Liver (tissue), 9 donors: ENCODE data around the gene GPR22. TPM values are rescaled to one million over a fixed set of nuclear protein-coding genes. Genes with fewer than 3 reads are reported as not detected.

Experiments
- DNase-seq: peaks from one replicate; pipeline ENCODE4 v3.0.0-alpha.2; 2017; ENCODE audit warnings: low spot score
- H3K27ac ChIP-seq, 2 donors: one replicate each; pipeline ENCODE4 v1.7.0; 2013; ENCODE audit warnings: inconsistent platforms in 2 of 2, low read length in 2 of 2, control low read depth in 1 of 2, low read depth in 1 of 2, mild to moderate bottlenecking in 1 of 2
- H3K27me3 ChIP-seq, 4 donors: one replicate each; pipeline versions ENCODE4 v1.6.1 to v1.7.0; 2013; ENCODE audit warnings: low read length in 3 of 4, inconsistent platforms in 1 of 4, mild to moderate bottlenecking in 1 of 4, moderate library complexity in 1 of 4; ENCODE audit not compliant: control insufficient read depth in 4 of 4, insufficient read depth in 4 of 4
- H3K36me3 ChIP-seq, 4 donors: one replicate each; pipeline versions ENCODE4 v1.6.1 to v1.7.0; 2013; ENCODE audit warnings: low read length in 3 of 4, mild to moderate bottlenecking in 3 of 4, low read depth in 1 of 4, moderate library complexity in 1 of 4; ENCODE audit not compliant: control insufficient read depth in 4 of 4, insufficient read depth in 3 of 4
- H3K4me1 ChIP-seq, 4 donors: one replicate each; pipeline versions ENCODE4 v1.6.1 to v1.7.0; 2013; ENCODE audit warnings: low read length in 3 of 4, mild to moderate bottlenecking in 3 of 4, moderate library complexity in 1 of 4; ENCODE audit not compliant: control insufficient read depth in 4 of 4, insufficient read depth in 4 of 4
- H3K4me3 ChIP-seq, 3 donors: one replicate each; pipeline versions ENCODE4 v1.6.1 to v1.7.0; 2013; ENCODE audit warnings: low read length in 3 of 3, control low read depth in 1 of 3, low read depth in 1 of 3, mild to moderate bottlenecking in 1 of 3
- H3K9ac ChIP-seq, 2 donors: one replicate each; pipeline ENCODE4 v1.7.0; 2013; ENCODE audit warnings: low read length in 2 of 2, mild to moderate bottlenecking in 2 of 2, moderate library complexity in 2 of 2, control low read depth in 1 of 2, low read depth in 1 of 2
- H3K9me3 ChIP-seq, 4 donors: one replicate each; pipeline versions ENCODE4 v1.6.1 to v1.7.0; 2013; ENCODE audit warnings: low read length in 3 of 4; ENCODE audit not compliant: control insufficient read depth in 4 of 4
- ATF3 ChIP-seq: IDR thresholded peaks from 2 replicates; pipeline ENCODE4 v1.6.1; 2016; ENCODE audit warnings: antibody characterized with exemption
- CTCF ChIP-seq: fragments of 150-350 bp; IDR thresholded peaks from 2 replicates; pipeline ENCODE4 v1.5.1; 2017; ENCODE audit warnings: improper control_type of control experiment, low read depth, low read length; ENCODE audit not compliant: missing input control
- EGR1 ChIP-seq, 2 donors: IDR thresholded peaks; 2 replicates each; pipeline ENCODE4 v1.6.1; 2016 to 2018; ENCODE audit warnings: antibody characterized with exemption in 2 of 2, low read depth in 2 of 2
- FOXA1 ChIP-seq: IDR thresholded peaks from 2 replicates; pipeline ENCODE4 v1.6.1; 2016; ENCODE audit warnings: antibody characterized with exemption
- FOXA2 ChIP-seq: IDR thresholded peaks from 2 replicates; pipeline ENCODE4 v1.6.1; 2016; ENCODE audit warnings: antibody characterized with exemption
- GABPA ChIP-seq, 2 donors: IDR thresholded peaks in 1 of 2; conservative IDR thresholded peaks in 1 of 2; 2 replicates each; pipeline ENCODE4 v1.6.1; 2016; ENCODE audit warnings: antibody characterized with exemption in 2 of 2, mild to moderate bottlenecking in 1 of 2, moderate library complexity in 1 of 2
- HNF4A ChIP-seq, 2 donors: conservative IDR thresholded peaks; 2 replicates each; pipeline ENCODE4 v1.6.1; 2016; ENCODE audit warnings: antibody characterized with exemption in 2 of 2, mild to moderate bottlenecking in 2 of 2
- HNF4G ChIP-seq: IDR thresholded peaks from 2 replicates; pipeline ENCODE4 v1.6.1; 2016; ENCODE audit warnings: antibody characterized with exemption
- JUND ChIP-seq, 2 donors: IDR thresholded peaks; 2 replicates each; pipeline ENCODE4 v1.6.1; 2016; ENCODE audit warnings: antibody characterized with exemption in 2 of 2
- MAX ChIP-seq: IDR thresholded peaks from 2 replicates; pipeline ENCODE4 v1.6.1; 2016; ENCODE audit warnings: antibody characterized with exemption
- NR2F2 ChIP-seq: IDR thresholded peaks from 2 replicates; pipeline ENCODE4 v1.6.1; 2016; ENCODE audit warnings: antibody characterized with exemption
- RAD21 ChIP-seq, 2 donors: IDR thresholded peaks; 2 replicates each; pipeline ENCODE4 v1.6.1; 2016; ENCODE audit warnings: antibody characterized with exemption in 2 of 2, mild to moderate bottlenecking in 2 of 2
- REST ChIP-seq: IDR thresholded peaks from 2 replicates; pipeline ENCODE4 v1.6.1; 2016; ENCODE audit warnings: antibody characterized with exemption, mild to moderate bottlenecking
- RXRA ChIP-seq, 2 donors: IDR thresholded peaks; 2 replicates each; pipeline ENCODE4 v1.6.1; 2017 to 2018; ENCODE audit warnings: antibody characterized with exemption in 2 of 2, mild to moderate bottlenecking in 1 of 2
- SP1 ChIP-seq: IDR thresholded peaks from 2 replicates; pipeline ENCODE4 v1.6.1; 2018; ENCODE audit warnings: antibody characterized with exemption, mild to moderate bottlenecking
- TAF1 ChIP-seq: conservative IDR thresholded peaks from 2 replicates; pipeline ENCODE4 v1.6.1; 2016; ENCODE audit warnings: antibody characterized with exemption, mild to moderate bottlenecking
- YY1 ChIP-seq: IDR thresholded peaks from 2 replicates; pipeline ENCODE4 v1.6.1; 2016; ENCODE audit warnings: antibody characterized with exemption, mild to moderate bottlenecking
- ZBTB33 ChIP-seq: IDR thresholded peaks from 2 replicates; pipeline ENCODE4 v1.6.1; 2016; ENCODE audit warnings: antibody characterized with exemption
- WGBS: extraction: QIAGEN DNeasy Blood & Tissue Kit; methylation state at CpG from one replicate; pipeline ENCODE4 v1.1.7; 2013; 5-methylcytosine and 5-hydroxymethylcytosine counted together
- polyA plus RNA-seq, 2 donors: library from polyadenylated mRNA; stranded (reverse) in 1 of 2; unstranded in 1 of 2; fragments of 200-250 nt in 1 of 2; fragments of >200 nt in 1 of 2; fragmentation: Nextera tagmentation in 1 of 2; extraction: Ambion mirVana in 1 of 2; gene quantifications; one replicate each; pipeline versions ENCODE4 v1.2.1 to v1.2.3, GENCODE V29; 2013 to 2015
- total RNA-seq, 2 donors: library from RNA; depleted of rRNA; stranded (reverse); fragments of >200 nt; gene quantifications; one replicate each; pipeline ENCODE4 v1.2.3, GENCODE V29; 2014
- donor health status: healthy.
- donor health status: healthy.
- donor health status: healthy.
- donor health status: healthy.
- donor health status: healthy.

The GPR22 gene
- total and polyA plus RNA-seq, 4 donors, result 2.1 TPM; not detected in 3

- H3K27ac ChIP-seq, result no peak overlapping the region
- TF ChIP-seq RAD21 (IDR thresholded peaks at IDR 0.05), result no peak
- no peak for TF ChIP-seq CTCF
- no peak for TF ChIP-seq FOXA1
- no peak for TF ChIP-seq ZBTB33
- TF ChIP-seq TAF1, result no peak
- TF ChIP-seq REST, result no peak
- TF ChIP-seq SP1, result no peak
- no peak for TF ChIP-seq HNF4A (conservative IDR thresholded peaks at IDR 0.05)
- TF ChIP-seq ATF3, result no peak
- TF ChIP-seq NR2F2, result no peak
- no peak for TF ChIP-seq MAX
These were observed 4.3 kb downstream of the GPR22 start for GRCh38 chr7:107474104-107474521.

GRCh38 chr7:107479303-107479702, 9.4 kb downstream of the GPR22 start:
- no peak overlapping the region for H3K4me3 ChIP-seq
- no peaks in the 10 kb centered on the region for H3K9me3 ChIP-seq
- no peak overlapping the region for H3K27ac ChIP-seq
- no peak for DNase-seq
- no peaks in the 10 kb centered on the region for H3K4me1 ChIP-seq
- H3K9ac ChIP-seq, result no peak overlapping the region
- H3K27me3 ChIP-seq, result no peaks in the 10 kb centered on the region
- 62% methylated on average over 2 of the region's 2 CpGs for WGBS
- no peaks in the 10 kb centered on the region for H3K36me3 ChIP-seq
- TF ChIP-seq ATF3, result no peak
- no peak for TF ChIP-seq FOXA2
- no peak for TF ChIP-seq TAF1
- TF ChIP-seq NR2F2, result no peak
- no peak for TF ChIP-seq CTCF
- TF ChIP-seq HNF4A (conservative IDR thresholded peaks at IDR 0.05), result no peak
- no peak for TF ChIP-seq GABPA (IDR thresholded peaks at IDR 0.05 in 1 of 2, conservative IDR thresholded peaks at IDR 0.05 in 1 of 2)
- no peak for TF ChIP-seq SP1
- TF ChIP-seq MAX, result no peak
- no peak for TF ChIP-seq JUND (IDR thresholded peaks at IDR 0.05)
- TF ChIP-seq ZBTB33, result no peak
- TF ChIP-seq EGR1 (IDR thresholded peaks at IDR 0.05; ENCODE audit: low read depth in 2 of 2), result no peak
- TF ChIP-seq RXRA (IDR thresholded peaks at IDR 0.05), result no peak
- TF ChIP-seq HNF4G, result no peak
- TF ChIP-seq YY1, result no peak

More at GRCh38 chr7:107474104-107474521, 4.3 kb downstream of the GPR22 start:
- no peaks in the 10 kb centered on the region for H3K4me1 ChIP-seq
- no peak overlapping the region for H3K9ac ChIP-seq
- WGBS, result 84% methylated on average over 5 of the region's 5 CpGs
- no peaks in the 10 kb centered on the region for H3K36me3 ChIP-seq
- no peak for DNase-seq
- H3K4me3 ChIP-seq, result no peak overlapping the region
- no peaks in the 10 kb centered on the region for H3K9me3 ChIP-seq
- H3K27me3 ChIP-seq, result no peaks in the 10 kb centered on the region
